NCI-H1105 (cell line): ENCODE results near the gene ATP1A1.

Source experiments
- DNase-seq: peaks from one replicate; lab custom pipeline; 2025; lab: John Stamatoyannopoulos, UW

Gene ATP1A1

DNA sequence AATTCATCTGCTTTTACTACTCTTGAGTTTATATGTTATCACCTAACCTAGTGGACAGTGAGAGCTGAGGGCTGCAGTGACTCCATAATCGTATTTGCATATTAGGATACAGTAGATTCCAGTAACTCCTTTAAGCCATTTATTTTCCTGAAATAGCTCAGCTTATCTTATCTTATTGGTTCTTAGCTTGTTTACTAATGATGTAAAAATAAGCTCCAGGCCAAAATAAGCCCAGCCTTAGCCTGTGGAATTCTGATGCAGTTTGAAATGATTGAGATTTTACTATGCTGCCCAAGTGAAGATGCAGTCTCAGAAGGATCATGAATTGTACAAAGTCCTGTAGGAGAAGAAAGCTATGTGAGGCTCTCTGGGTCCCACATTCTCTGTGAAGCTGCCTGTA is 18.1 kb downstream of the ATP1A1 start:
- DNase-seq = no peak

DNA sequence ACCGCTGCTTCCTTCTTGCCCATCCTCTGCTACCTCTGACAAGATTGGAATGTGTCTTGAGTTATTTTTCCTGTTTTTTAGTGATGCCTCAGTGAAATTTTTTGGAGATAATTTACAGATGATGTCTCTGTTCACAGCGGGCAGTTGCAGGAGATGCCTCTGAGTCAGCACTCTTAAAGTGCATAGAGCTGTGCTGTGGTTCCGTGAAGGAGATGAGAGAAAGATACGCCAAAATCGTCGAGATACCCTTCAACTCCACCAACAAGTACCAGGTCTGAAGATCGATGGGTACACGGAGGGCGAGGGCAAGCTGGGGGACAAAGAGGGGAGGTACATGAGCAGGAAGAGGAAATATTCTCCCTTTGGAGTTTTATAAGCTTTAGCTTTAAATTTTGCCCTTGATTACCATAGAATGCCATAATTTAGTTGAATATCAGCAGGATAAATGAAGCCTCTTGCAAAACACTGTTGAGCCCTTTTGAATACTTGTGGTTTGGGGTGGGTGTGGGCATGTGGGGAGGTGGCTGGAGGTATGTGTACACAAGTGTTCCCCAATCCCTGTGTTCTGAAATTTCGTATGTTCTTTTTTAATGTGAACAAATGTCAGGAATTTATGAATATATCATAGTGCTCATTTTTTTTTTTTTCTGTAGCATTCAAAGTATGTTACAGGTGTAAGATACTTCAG is 19.8 kb downstream of the ATP1A1 start:
- DNase-seq = no peak

DNA sequence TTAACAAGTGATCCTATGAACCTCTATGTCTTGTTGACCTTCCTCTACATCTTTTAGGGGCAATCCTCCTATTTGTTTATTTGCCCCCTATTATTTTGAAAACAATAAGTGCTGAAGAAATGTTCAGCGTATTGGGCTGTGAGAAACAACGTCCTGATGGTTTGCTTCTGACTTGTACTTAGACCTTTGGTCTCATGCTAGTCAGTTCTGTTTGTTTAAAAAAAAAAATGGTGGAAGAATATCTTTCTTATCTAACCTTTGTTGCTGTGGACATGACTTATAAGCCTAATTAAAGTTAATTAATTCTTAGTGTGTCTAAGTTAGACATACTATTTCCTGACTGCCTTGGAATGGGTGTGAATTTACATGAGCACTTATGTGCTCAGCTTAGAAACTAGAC is 20.7 kb downstream of the ATP1A1 start:
- no peak for DNase-seq

DNA sequence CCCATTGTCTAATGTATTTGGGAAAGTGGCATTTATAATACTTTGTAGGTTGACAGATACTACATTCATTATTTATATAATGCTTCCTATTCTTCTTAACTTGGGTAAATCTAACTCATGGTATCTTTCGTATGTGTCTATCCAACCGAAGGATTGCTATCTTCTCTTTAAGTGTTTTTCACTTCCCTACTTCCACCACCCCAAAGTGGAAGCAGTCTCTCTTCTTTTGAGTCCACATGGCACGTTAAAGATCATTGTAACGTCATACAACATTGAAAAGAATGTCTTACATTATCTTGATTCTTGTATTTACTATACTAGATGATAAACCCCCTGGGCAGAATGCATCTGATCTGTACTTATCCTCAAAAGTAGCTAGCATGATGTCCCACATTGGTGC is 21.2 kb downstream of the ATP1A1 start:
- DNase-seq = no peak

DNA sequence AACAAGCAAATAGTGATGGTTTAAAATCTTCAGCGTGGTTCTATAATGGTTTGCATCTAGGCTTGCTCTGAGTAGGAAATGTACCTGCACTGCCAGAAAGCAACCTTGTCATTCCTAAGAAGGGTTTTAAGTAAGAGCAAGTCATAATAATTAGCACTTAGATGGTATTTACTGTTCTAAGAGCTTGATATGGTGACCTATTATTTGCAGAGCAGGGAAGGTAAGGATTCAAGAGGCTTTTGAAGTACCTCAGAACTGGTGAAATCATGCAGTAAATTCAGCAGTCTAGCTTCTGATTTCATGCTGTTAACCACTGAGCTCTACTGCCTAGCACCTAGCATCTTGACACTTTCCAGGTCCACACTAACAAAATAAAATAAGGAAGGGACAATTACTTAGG is 23.7 kb downstream of the ATP1A1 start:
- no peak for DNase-seq

DNA sequence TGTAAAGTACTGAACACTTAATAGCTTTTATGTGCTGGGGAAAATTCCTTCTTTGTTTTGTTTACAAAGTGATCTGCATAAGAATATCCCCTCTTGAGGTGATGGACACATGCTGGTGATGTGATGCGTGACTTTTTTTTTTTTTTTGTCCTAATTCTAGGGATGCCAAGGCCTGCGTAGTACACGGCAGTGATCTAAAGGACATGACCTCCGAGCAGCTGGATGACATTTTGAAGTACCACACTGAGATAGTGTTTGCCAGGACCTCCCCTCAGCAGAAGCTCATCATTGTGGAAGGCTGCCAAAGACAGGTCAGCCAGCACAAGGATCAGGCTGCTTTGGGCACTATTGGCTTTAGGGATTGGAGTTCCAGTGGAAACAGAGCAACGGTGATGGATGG is 24.7 kb downstream of the ATP1A1 start:
- DNase-seq = no peak

DNA sequence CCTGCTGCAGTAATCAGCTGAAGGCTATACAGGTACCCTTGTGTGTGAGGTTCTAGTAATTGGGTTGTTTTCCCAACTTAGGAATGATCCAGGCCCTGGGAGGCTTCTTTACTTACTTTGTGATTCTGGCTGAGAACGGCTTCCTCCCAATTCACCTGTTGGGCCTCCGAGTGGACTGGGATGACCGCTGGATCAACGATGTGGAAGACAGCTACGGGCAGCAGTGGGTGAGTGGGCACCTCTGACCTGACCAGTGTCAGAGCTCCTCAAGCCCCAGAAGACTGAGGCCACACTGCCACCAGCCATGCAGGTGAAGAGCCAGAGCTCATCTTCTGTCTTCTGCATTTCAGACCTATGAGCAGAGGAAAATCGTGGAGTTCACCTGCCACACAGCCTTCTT is 27.7 kb downstream of the ATP1A1 start:
- no peak for DNase-seq

DNA sequence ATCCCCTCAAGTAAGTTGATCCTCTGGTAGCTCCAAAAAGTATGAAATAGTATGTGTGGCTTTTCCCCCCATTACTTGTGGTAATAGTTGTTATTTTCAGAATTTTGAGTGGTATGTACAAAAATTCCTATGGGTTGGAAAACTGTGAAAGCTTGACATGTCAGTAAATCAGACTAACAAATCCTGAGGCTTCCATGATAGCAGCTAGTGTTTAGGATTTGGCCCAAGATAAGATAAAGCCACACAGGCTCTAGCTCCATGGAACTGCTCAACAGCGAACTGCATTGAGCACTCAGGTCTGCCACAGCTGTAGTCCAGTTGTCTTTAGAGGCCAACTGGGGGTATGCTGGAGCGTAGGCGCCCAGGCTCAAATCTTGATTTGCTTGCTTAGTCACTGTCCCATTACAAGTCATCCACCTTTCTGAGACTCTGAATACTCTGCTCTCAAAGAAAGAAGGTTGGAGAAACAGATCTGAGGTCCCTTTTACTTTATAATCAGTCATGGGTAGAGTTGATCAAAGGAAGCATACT is 28.7 kb downstream of the ATP1A1 start:
- no peak for DNase-seq

DNA sequence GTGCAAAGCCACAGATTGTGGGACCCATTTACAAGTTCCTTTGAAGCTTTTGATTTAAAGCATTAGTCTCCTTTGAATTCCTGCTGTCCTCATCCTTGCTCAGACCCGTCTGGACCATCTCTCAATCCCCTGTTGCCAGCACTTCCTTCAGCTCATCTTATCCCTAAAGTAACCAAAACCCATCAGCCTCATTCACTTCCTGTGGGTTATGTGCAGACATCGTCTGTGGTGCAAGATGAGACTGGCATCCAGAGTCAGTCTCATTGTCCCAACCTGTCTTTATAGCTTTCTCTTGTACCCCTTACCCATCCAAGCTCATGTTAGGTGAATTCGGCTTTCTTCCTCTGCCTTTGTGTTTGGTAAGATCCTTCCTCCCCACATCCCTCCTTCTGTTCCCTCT is 29.3 kb downstream of the ATP1A1 start:
- DNase-seq = no peak

DNA sequence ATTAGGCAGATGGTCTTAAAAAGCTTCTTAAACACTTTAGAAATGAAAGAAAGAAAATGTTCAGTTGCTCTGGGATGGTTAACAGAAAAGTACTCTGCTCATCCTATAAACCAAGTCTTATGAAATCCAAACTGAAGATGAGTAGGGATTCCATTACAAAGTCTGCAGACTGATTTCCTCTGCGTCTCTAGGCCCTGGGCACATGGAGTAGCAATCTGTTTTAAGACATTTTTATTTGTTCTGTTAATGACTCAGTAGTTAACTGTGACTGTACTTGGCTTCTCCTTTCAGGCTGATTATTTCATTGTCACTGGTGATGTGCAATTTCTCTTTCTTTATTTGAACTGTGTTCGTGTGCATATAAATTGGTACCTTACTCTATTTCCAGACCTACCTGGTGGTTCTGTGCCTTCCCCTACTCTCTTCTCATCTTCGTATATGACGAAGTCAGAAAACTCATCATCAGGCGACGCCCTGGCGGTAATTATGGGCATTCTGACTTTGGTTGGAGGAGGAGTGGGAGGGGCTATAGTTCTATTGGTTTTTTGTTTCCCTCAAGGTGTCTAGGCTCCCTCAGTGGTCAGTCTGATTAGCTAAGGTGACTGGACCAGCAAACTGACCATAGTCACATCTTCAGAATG is 30.6 kb downstream of the ATP1A1 start:
- no peak for DNase-seq

DNA sequence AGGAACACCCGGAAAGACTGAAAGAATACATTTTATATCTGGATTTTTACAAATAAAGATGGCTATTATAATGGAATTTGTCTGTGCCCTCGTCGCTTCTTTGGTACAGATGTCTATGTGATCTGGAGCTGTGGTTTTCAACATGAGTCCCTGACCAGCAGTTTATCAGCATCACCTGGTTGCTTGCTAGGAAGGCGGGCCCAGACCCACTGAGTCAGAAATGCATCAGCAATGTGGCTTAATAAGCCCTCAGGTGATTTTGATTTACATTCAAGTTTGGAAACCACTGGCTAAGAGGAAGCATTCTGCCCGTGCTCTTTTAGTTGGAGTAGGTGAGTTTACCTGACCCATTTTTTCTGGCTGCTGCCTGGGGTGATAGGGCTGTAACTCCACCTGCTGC is 31.7 kb downstream of the ATP1A1 start:
- DNase-seq = no peak

DNA sequence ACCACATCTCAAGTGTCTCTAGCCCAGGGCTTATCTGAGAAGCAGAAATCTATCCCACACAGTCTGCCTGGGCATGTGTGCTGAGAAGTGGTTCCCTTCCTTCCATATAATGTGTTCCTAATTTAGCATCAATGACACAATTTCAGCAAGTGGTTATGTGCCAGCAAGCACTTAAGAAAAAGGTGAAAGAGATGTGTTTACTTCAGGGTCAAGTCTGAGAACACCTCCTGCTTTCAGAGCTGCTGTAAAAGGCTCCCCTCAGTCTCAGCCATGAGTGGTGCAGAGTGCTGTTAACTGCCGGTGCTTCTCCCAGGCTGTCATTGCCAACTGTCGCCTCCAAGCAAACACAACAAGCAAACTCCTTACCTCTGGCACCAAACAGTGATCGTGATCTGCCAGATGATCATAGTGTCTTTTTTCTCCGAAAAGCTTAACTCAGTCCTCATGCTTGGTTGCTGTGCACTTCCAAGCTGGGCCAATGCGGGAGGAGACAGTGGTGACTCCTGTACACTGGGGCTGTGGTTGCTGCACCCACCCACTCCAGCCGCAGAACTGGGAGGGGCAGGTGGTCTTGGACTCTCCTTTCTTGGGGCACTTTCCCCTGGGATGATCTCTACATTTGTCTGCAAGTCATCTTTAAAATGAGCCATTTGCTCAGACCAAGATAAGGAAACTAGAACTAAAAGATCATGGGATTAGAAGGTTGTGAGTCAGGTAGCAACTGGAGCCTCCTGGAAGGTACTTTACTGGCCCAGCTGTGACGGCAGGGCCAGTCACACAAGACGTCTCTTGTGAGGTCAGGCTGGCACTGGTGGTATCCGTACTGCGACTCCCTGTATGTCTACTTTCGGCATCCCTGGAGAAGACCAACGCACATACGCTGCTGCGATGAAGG is 32.4 kb downstream of the ATP1A1 start:
- DNase-seq = no peak

DNA sequence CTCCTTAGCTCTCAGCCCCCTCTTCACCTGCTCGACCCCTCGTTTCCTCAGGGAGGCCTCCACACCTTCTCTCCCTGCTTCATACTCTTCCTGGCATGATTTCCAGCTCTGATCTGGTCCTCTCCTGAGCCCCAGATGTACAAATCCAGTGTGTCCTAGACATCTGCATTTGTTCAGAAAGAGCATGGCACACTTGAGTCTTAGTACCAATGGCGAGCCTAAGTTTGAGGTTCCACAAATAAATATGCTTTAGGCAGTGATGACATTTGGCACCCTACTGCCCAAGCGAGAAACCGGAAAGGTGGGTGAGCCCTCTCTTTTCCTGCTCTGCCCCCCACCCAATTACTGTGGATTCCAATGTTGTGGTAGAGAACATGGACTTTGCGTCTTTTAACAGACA is 34.0 kb downstream of the ATP1A1 start:
- no peak for DNase-seq

DNA sequence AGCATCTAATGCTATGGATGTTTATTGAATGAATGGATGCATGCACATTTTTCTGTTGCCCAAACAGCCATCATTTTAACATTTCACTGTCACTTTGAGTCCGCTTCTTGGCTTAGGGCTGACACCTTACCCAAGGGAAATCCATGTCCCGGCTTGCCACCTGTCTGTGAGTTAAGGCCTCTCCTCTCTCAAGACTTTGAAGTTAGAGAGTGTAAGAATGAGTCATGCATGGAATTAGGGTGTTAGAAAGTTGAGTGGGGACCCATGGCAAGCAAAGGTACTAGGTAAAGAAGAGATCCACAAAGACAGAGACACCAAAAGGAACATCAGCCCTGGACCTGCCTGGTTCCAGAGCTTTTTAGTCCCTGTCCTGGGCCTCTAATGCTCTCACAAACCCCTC is 35.1 kb downstream of the ATP1A1 start:
- no peak for DNase-seq

DNA sequence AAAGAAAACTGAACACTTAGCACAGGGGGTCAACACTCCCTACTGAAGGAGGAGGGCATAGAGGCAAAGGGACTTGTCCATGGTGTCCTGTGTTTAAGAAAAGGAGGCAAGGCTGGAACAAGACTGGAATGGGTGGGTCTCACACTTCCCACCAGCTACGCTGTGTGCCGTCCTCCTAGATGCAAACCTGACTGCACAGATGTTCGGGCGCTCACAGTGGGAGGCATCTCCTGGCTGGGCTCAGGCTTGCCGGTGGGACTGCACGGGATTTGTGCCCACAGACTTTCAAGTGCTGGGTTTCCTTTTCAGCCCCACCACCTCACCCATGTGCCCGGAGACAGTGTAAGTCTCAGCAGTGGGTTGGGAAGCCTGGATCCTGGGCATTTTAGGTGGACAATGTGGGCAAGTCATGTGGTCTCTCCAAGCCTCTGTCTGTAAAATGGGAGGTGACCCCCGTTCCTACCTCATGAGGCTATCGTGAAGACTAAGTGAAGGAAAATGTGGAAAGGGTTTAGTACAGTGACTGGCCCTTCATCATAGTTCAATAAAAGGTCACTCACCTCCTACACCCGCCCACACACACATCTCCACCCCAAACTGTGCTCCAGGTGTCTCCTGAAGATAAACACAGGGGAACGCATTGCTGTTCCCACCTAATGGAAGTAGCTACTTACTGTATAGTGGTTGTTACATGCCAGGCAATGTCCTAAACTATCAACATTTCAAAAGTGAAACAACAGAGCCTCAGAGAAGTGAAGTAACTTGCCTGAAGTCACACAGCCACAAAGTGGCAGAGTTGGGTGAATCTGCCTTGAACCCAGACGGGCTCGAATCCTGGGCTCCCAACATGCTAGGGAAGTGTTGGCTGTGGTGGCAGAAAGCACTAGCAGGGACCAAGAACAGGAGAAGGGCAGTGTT is 36.0 kb downstream of the ATP1A1 start:
- no peak for DNase-seq

DNA sequence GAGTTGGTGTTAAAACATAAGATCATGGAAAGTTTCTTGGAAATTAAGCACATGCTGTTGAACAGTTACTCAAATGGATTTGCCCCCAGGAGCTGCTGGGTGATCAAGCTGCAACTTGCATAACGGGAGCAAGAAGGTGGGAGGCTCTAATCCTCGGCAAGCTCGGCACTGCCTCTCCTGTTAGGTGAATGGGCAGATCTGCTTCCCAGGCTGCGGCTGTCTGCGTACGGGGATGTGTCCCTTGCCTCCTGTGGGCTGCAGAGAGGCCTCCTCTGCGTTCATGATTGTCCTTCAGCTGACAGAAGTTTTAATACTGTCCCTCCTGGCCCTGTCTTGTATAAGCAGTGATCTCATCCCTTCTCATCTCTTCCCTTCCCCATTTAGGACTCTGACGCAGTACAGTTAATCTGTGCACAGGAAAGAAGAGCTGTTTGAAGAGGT is 36.7 kb downstream of the ATP1A1 start:
- DNase-seq = no peak

DNA sequence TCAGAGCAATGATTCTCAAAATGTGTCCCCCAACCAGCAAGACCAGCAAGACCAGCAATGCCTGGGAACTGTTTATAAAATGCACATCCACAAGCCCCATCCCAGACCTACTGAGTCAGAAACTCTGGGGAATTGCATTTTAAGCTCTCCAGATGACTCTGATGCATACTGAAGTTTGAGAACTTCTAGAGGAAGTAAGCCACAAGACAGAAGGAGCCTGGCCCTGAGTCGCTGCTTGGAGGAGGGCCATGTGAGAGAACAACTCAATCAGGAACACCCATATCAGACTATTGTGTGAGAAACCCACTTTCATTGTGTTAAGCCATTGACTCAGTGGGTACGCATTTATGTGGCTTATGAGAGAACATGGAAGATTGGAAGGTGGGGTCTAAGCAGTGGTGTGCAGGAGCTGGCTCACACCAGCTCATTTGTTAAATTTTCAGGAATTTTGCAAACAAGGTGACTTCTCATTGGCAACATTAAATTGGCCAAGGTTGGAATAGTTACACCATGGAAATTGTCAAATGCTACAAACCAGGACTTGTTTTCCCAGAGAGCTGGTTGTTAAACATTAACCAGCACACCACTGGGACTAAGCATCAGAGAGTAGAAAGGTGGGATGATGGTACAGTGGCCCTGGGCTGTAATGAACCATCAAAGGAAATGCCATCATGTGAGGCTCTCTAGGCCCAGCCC is 38.9 kb downstream of the ATP1A1 start:
- DNase-seq = no peak

DNA sequence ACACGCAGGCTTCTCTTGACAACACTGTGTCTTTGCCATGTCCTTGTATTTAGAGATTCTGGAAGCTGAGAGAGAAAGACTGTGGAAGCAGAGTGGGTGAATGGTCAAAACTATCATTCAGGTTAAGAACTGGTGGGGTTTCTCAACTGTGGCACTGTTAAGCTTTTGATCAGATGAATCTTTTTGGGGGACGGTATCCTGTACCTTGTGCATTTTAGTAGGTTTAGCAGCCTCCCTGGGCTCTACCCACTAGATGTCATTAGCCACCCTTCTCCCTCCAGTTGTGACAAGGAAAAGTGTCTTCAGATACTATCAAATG is 39.4 kb downstream of the ATP1A1 start:
- no peak for DNase-seq

DNA sequence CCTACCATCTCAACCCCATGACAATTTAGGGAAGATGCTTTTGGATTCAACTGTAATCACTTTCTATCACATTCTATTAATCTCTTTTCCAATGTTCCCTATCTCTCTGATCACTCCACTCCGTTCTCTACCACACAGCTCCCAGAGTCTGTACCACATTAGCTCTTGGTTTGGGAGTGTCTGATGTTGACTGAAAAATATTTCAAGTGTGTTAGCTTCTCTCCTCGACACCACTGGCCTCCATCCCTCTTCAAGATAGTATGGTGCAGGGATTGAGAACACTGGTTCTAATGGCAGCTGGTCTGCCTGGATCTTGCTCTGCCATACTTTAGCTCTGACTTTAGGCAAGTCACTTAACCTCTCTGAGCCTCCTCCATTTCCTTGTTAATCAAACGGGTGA is 39.9 kb downstream of the ATP1A1 start:
- no peak for DNase-seq

DNA sequence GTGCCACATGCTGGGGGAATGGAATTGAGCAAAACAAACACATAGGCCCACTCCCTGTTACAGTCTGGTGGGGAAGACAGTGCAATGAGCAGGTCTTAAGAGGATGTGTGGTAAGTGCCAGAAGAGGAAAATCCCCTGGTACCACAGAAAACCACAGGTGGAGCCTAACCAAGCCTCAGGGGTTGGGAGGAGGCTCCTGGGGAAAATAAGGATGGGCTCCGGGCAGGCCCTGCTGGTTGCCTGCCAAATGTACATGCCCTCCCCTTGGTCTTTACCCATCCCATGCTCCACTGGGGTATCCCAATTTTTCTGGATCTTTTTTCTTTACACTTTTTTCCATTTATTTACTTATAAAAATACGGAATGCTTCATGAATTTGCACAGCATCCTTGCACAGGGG is 40.4 kb downstream of the ATP1A1 start:
- no peak for DNase-seq

DNA sequence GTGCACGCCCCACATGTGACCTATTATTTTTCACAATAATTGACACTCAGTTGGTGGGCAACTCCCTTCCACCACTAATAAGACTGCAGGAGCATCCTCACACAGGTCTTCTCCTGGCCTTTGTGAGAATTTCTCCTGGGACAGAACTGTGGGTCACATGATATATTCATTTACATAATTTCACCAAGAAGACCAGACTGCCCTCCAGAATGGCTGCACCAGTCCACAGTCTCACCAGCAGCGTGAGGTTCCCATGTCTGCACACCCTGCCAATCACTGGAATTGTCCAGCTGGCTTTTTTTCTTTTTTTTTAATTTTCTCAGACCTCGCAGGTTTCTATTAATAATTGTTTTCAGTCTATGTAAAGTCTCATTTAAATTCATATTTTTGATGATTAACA is 41.3 kb downstream of the ATP1A1 start:
- DNase-seq = no peak
